Fibroblast of lung (primary cell): ENCODE data around the gene MRPS25. TPM values are rescaled to one million over a fixed set of nuclear protein-coding genes. Genes with fewer than 3 reads are reported as not detected.

Experiments
- DNase-seq, 2 donors: peaks; one replicate each; pipeline versions ENCODE4 v3.0.0 to v3.0.0-alpha.2; 2010; ENCODE audit warnings: low read depth in 2 of 2
- H2AFZ ChIP-seq: 2 replicates; pipeline ENCODE4 v1.5.1; 2012; ENCODE audit warnings: low read length, control low read depth, inconsistent platforms
- H3K27ac ChIP-seq: 2 replicates; pipeline ENCODE4 v1.5.1; 2011; ENCODE audit warnings: low read length, control low read depth; ENCODE audit not compliant: insufficient read depth
- H3K27me3 ChIP-seq: 2 replicates; pipeline ENCODE4 v1.5.1; 2011; ENCODE audit warnings: mild to moderate bottlenecking, low read length; ENCODE audit not compliant: control insufficient read depth, insufficient read depth
- H3K36me3 ChIP-seq: 2 replicates; pipeline ENCODE4 v1.5.1; 2011; ENCODE audit warnings: low read length; ENCODE audit not compliant: control insufficient read depth, insufficient read depth
- H3K4me1 ChIP-seq: 2 replicates; pipeline ENCODE4 v1.5.1; 2011; ENCODE audit warnings: low read length; ENCODE audit not compliant: control insufficient read depth, insufficient read depth; ENCODE audit errors: extremely low read depth
- H3K4me2 ChIP-seq: 2 replicates; pipeline ENCODE4 v1.5.1; 2011; ENCODE audit warnings: low read length, control low read depth; ENCODE audit not compliant: insufficient read depth; ENCODE audit errors: extremely low read depth
- H3K4me3 ChIP-seq, 4 experiments: fragments of 200-600 bp in 1 of 4; sonication (generic) in 1 of 4; replicated peaks in 1 of 4; 2 replicates each; pipeline ENCODE4 v1.5.1; 2011 to 2016; ENCODE audit warnings: low read length in 4 of 4, low read depth in 3 of 4, mild to moderate bottlenecking in 3 of 4, control low read depth in 2 of 4, inconsistent platforms in 1 of 4, mixed read lengths in 1 of 4; ENCODE audit not compliant: insufficient read depth in 1 of 4; ENCODE audit errors: control extremely low read depth in 1 of 4
- H3K79me2 ChIP-seq: 2 replicates; pipeline ENCODE4 v1.5.1; 2012; ENCODE audit warnings: mild to moderate bottlenecking, low read length, inconsistent platforms; ENCODE audit not compliant: control insufficient read depth, insufficient read depth
- H3K9ac ChIP-seq: 2 replicates; pipeline ENCODE4 v1.5.1; 2011; ENCODE audit warnings: mild to moderate bottlenecking, low read length, control low read depth; ENCODE audit not compliant: insufficient read depth
- H3K9me3 ChIP-seq: 2 replicates; pipeline ENCODE4 v1.5.1; 2012; ENCODE audit warnings: low read depth, low read length; ENCODE audit not compliant: control insufficient read depth, insufficient read depth
- H4K20me1 ChIP-seq: 2 replicates; pipeline ENCODE4 v1.5.1; 2011; ENCODE audit warnings: low read length; ENCODE audit not compliant: control insufficient read depth, insufficient read depth; ENCODE audit errors: extremely low read depth
- CTCF ChIP-seq, 2 donors: IDR thresholded peaks in 1 of 2; conservative IDR thresholded peaks in 1 of 2; 1 replicate in 1 of 2; 2 replicates in 1 of 2; pipeline ENCODE4 v1.5.1; 2011 to 2012; ENCODE audit warnings: low read length in 2 of 2, control low read depth in 1 of 2, inconsistent platforms in 1 of 2, low read depth in 1 of 2, mild to moderate bottlenecking in 1 of 2
- EZH2 ChIP-seq: IDR thresholded peaks from 2 replicates; pipeline ENCODE4 v1.5.1; 2012; ENCODE audit warnings: low read length, control low read depth, mild to moderate bottlenecking; ENCODE audit errors: missing control alignments
- polyA plus RNA-seq, 2 donors: library from polyadenylated mRNA; depleted of rRNA in 1 of 2; stranded (reverse) in 1 of 2; unstranded in 1 of 2; fragments of >200 nt; gene quantifications; 2 replicates each; pipeline ENCODE4 v1.2.1, GENCODE V29; 2011 to 2012; ENCODE audit warnings: missing spikeins in 1 of 2
- total RNA-seq: library from RNA; depleted of rRNA; stranded (reverse); fragments of >200 nt; gene quantifications from 2 replicates; pipeline ENCODE4 v1.2.1, GENCODE V29; 2014

The MRPS25 gene
- total and polyA plus RNA-seq, 2 donors (not counting 1 experiment from before 2014, with no cell fraction given) = 16.5 to 17.4 TPM

GRCh38 chr3:15011174-15011573, 53.9 kb downstream of the MRPS25 start:
- Histone ChIP-seq H3K27ac (no peak overlapping the region), H3K4me2 (no peak overlapping the region), H3K4me3 (no peak overlapping the region), H3K27me3 (no peaks in the 10 kb centered on the region), H3K9me3 (no peaks in the 10 kb centered on the region), H3K36me3 (no peaks in the 10 kb centered on the region), H3K4me1 (no peaks in the 10 kb centered on the region), H3K9ac (no peak overlapping the region), H2AFZ (no peak overlapping the region), H4K20me1 (no peaks in the 10 kb centered on the region), H3K79me2 (no peaks in the 10 kb centered on the region)
- peak in 1 of 2 donors; percentile 33 for DNase-seq
- TF ChIP-seq EZH2 (no peak), CTCF (conservative IDR thresholded peaks at IDR 0.05 in 1 of 2, IDR thresholded peaks at IDR 0.05 in 1 of 2; ENCODE audit: low read depth in 1 of 2, low read length in 2 of 2) (no peak)

- DNase-seq = peak in 1 of 2 donors; percentile 34
- Histone ChIP-seq H3K4me3 (no peak overlapping the region), H3K27ac (no peak overlapping the region), H3K9ac (no peak overlapping the region), H3K4me2 (no peak overlapping the region), H3K4me1 (no peaks in the 10 kb centered on the region), H3K79me2 (no peaks in the 10 kb centered on the region), H4K20me1 (no peaks in the 10 kb centered on the region), H3K36me3 (no peaks in the 10 kb centered on the region), H3K9me3 (no peaks in the 10 kb centered on the region), H3K27me3 (no peaks in the 10 kb centered on the region), H2AFZ (no peak overlapping the region)
- TF ChIP-seq EZH2 (no peak), CTCF (conservative IDR thresholded peaks at IDR 0.05 in 1 of 2, IDR thresholded peaks at IDR 0.05 in 1 of 2; ENCODE audit: low read depth in 1 of 2, low read length in 2 of 2) (no peak)
Observed at GRCh38 chr3:15010664-15011063, 54.5 kb downstream of the MRPS25 start.

- no peak for DNase-seq
- H3K4me1 ChIP-seq = no peaks in the 10 kb centered on the region
- TF ChIP-seq CTCF (conservative IDR thresholded peaks at IDR 0.05 in 1 of 2, IDR thresholded peaks at IDR 0.05 in 1 of 2; ENCODE audit: low read depth in 1 of 2, low read length in 2 of 2) (no peak), EZH2 (no peak)
- no peak overlapping the region for H3K27ac ChIP-seq
- H3K79me2 ChIP-seq = no peaks in the 10 kb centered on the region
- H2AFZ ChIP-seq = no peak overlapping the region
- H3K36me3 ChIP-seq = no peaks in the 10 kb centered on the region
- H3K9me3 ChIP-seq = no peaks in the 10 kb centered on the region
- no peak overlapping the region for H3K4me3 ChIP-seq
- no peaks in the 10 kb centered on the region for H3K27me3 ChIP-seq
- H3K9ac ChIP-seq = no peak overlapping the region
- H4K20me1 ChIP-seq = no peaks in the 10 kb centered on the region
- H3K4me2 ChIP-seq = no peak overlapping the region
Observed at GRCh38 chr3:15009167-15009566, 55.9 kb downstream of the MRPS25 start.
